Fibroblast of lung (primary cell): ENCODE measurements around the gene HNRNPA0. TPM values are rescaled to one million over a fixed set of nuclear protein-coding genes. Genes with fewer than 3 reads are reported as not detected.

ENCODE experiments used
- DNase-seq, 2 donors: peaks; one replicate each; pipeline versions ENCODE4 v3.0.0 to v3.0.0-alpha.2; 2010; ENCODE audit warnings: low read depth in 2 of 2
- H2AFZ ChIP-seq: 2 replicates; pipeline ENCODE4 v1.5.1; 2012; ENCODE audit warnings: low read length, control low read depth, inconsistent platforms
- H3K27ac ChIP-seq: 2 replicates; pipeline ENCODE4 v1.5.1; 2011; ENCODE audit warnings: low read length, control low read depth; ENCODE audit not compliant: insufficient read depth
- H3K27me3 ChIP-seq: 2 replicates; pipeline ENCODE4 v1.5.1; 2011; ENCODE audit warnings: mild to moderate bottlenecking, low read length; ENCODE audit not compliant: control insufficient read depth, insufficient read depth
- H3K36me3 ChIP-seq: 2 replicates; pipeline ENCODE4 v1.5.1; 2011; ENCODE audit warnings: low read length; ENCODE audit not compliant: control insufficient read depth, insufficient read depth
- H3K4me1 ChIP-seq: 2 replicates; pipeline ENCODE4 v1.5.1; 2011; ENCODE audit warnings: low read length; ENCODE audit not compliant: control insufficient read depth, insufficient read depth; ENCODE audit errors: extremely low read depth
- H3K4me2 ChIP-seq: 2 replicates; pipeline ENCODE4 v1.5.1; 2011; ENCODE audit warnings: low read length, control low read depth; ENCODE audit not compliant: insufficient read depth; ENCODE audit errors: extremely low read depth
- H3K4me3 ChIP-seq, 4 experiments: fragments of 200-600 bp in 1 of 4; sonication (generic) in 1 of 4; replicated peaks in 1 of 4; 2 replicates each; pipeline ENCODE4 v1.5.1; 2011 to 2016; ENCODE audit warnings: low read length in 4 of 4, low read depth in 3 of 4, mild to moderate bottlenecking in 3 of 4, control low read depth in 2 of 4, inconsistent platforms in 1 of 4, mixed read lengths in 1 of 4; ENCODE audit not compliant: insufficient read depth in 1 of 4; ENCODE audit errors: control extremely low read depth in 1 of 4
- H3K79me2 ChIP-seq: 2 replicates; pipeline ENCODE4 v1.5.1; 2012; ENCODE audit warnings: mild to moderate bottlenecking, low read length, inconsistent platforms; ENCODE audit not compliant: control insufficient read depth, insufficient read depth
- H3K9ac ChIP-seq: 2 replicates; pipeline ENCODE4 v1.5.1; 2011; ENCODE audit warnings: mild to moderate bottlenecking, low read length, control low read depth; ENCODE audit not compliant: insufficient read depth
- H3K9me3 ChIP-seq: 2 replicates; pipeline ENCODE4 v1.5.1; 2012; ENCODE audit warnings: low read depth, low read length; ENCODE audit not compliant: control insufficient read depth, insufficient read depth
- H4K20me1 ChIP-seq: 2 replicates; pipeline ENCODE4 v1.5.1; 2011; ENCODE audit warnings: low read length; ENCODE audit not compliant: control insufficient read depth, insufficient read depth; ENCODE audit errors: extremely low read depth
- EZH2 ChIP-seq: IDR thresholded peaks from 2 replicates; pipeline ENCODE4 v1.5.1; 2012; ENCODE audit warnings: low read length, control low read depth, mild to moderate bottlenecking; ENCODE audit errors: missing control alignments
- polyA plus RNA-seq, 2 donors: library from polyadenylated mRNA; depleted of rRNA in 1 of 2; stranded (reverse) in 1 of 2; unstranded in 1 of 2; fragments of >200 nt; gene quantifications; 2 replicates each; pipeline ENCODE4 v1.2.1, GENCODE V29; 2011 to 2012; ENCODE audit warnings: missing spikeins in 1 of 2
- total RNA-seq: library from RNA; depleted of rRNA; stranded (reverse); fragments of >200 nt; gene quantifications from 2 replicates; pipeline ENCODE4 v1.2.1, GENCODE V29; 2014
- TF ChIP-seq, protein P1 (sequence below), 2 donors: IDR thresholded peaks in 1 of 2; conservative IDR thresholded peaks in 1 of 2; 1 replicate in 1 of 2; 2 replicates in 1 of 2; pipeline ENCODE4 v1.5.1; 2011 to 2012; ENCODE audit warnings: low read length in 2 of 2, control low read depth in 1 of 2, inconsistent platforms in 1 of 2, low read depth in 1 of 2, mild to moderate bottlenecking in 1 of 2

Gene HNRNPA0
- total and polyA plus RNA-seq, 2 donors (not counting 1 experiment from before 2014, with no cell fraction given): 9.4 to 11.6 TPM

GRCh38 chr5:137735555-137736284 is 18.4 kb downstream of the HNRNPA0 start, which contains the start of gene KLHL3:
TSS of gene KLHL3 (minus strand) at chr5:137736089. CDS start at chr5:137735646, 443 bp downstream.
- Histone ChIP-seq H3K27ac (peak within 1 kb of the TSS; percentile 18), H2AFZ (peak within 1 kb of the TSS; percentile 99), H3K4me2 (peak within 1 kb of the TSS; percentile 93), H3K9me3 (no peaks in the 10 kb centered on the region), H3K4me1 (peaks cover 2% of the 10 kb centered on the region), H3K4me3 (peak within 1 kb of the TSS; percentile 37 to 80 (median 58)), H4K20me1 (no peaks in the 10 kb centered on the region), H3K9ac (peak within 1 kb of the TSS; percentile 10), H3K27me3 (no peaks in the 10 kb centered on the region), H3K36me3 (no peaks in the 10 kb centered on the region), H3K79me2 (no peaks in the 10 kb centered on the region)
- TF ChIP-seq, protein P1, sequence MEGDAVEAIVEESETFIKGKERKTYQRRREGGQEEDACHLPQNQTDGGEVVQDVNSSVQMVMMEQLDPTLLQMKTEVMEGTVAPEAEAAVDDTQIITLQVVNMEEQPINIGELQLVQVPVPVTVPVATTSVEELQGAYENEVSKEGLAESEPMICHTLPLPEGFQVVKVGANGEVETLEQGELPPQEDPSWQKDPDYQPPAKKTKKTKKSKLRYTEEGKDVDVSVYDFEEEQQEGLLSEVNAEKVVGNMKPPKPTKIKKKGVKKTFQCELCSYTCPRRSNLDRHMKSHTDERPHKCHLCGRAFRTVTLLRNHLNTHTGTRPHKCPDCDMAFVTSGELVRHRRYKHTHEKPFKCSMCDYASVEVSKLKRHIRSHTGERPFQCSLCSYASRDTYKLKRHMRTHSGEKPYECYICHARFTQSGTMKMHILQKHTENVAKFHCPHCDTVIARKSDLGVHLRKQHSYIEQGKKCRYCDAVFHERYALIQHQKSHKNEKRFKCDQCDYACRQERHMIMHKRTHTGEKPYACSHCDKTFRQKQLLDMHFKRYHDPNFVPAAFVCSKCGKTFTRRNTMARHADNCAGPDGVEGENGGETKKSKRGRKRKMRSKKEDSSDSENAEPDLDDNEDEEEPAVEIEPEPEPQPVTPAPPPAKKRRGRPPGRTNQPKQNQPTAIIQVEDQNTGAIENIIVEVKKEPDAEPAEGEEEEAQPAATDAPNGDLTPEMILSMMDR (conservative IDR thresholded peaks at IDR 0.05 in 1 of 2, IDR thresholded peaks at IDR 0.05 in 1 of 2; ENCODE audit: low read depth in 1 of 2, low read length in 2 of 2): peak in 1 of 2 donors; percentile 23
- TF ChIP-seq EZH2: no peak
- DNase-seq: peak; percentile 58 to 63

DNA sequence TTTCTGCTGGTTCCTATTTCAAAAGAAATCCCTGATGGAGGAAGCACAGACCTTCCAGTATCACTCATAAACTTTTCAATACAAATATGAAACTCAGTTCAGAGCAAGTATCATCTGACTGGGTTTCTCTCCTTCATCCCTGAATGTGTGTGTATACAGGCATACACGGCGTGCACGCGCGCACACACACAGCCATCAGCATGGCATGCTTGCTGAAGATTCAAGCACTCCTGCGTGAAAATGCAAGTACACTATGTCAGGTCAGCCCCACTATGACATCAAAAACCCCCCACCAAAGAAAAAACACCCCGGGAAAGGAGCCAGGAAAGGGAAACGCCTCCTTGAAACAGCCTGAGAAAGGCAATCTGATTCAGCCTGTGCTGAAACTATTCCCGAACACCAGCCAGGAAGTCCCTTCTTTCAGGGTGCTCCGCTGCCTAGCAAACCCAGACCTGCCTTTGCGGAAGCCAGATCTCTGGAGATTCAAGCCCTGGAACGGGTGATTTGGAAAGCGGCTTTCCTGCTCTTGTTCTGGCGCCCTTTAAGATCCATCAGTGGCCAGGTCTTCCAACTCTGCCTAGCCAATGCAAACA is 19.1 kb downstream of the HNRNPA0 start:
- Histone ChIP-seq H3K4me1 (peaks cover 2% of the 10 kb centered on the region), H3K36me3 (no peaks in the 10 kb centered on the region), H2AFZ (peak overlapping the region; percentile 99), H3K79me2 (no peaks in the 10 kb centered on the region), H3K9ac (no peak overlapping the region), H4K20me1 (no peaks in the 10 kb centered on the region), H3K9me3 (no peaks in the 10 kb centered on the region), H3K4me3 (peak overlapping the region; percentile 37 to 80 (median 58)), H3K27me3 (no peaks in the 10 kb centered on the region), H3K4me2 (peak overlapping the region; percentile 93), H3K27ac (peak overlapping the region; percentile 18)
- DNase-seq: peak; percentile 56 to 58
- no peak for TF ChIP-seq EZH2
- TF ChIP-seq, protein P1 (conservative IDR thresholded peaks at IDR 0.05 in 1 of 2, IDR thresholded peaks at IDR 0.05 in 1 of 2; ENCODE audit: low read depth in 1 of 2, low read length in 2 of 2): no peak

DNA sequence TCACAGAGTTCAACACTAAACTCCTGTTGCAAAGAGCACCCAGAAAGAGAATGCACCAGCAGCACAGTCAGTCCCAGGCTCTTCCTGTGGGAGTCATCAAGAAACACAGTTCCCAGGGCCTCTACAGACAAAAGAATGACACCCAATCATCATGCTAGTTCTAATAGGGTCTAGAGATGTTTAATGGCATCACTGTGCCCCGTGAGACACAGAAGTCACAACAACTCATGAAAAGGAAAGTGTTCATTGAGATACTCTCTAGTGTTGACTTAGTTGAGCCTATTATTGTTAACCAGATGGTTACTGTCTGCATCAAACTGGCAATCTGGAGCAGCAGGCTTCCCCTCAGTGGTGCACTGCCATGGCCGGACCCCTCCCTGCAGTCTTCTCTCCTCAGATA is 19.8 kb downstream of the HNRNPA0 start:
- Histone ChIP-seq H3K9ac (no peak overlapping the region), H3K36me3 (no peaks in the 10 kb centered on the region), H4K20me1 (no peaks in the 10 kb centered on the region), H3K4me1 (peaks cover 2% of the 10 kb centered on the region), H3K27ac (no peak overlapping the region), H3K27me3 (no peaks in the 10 kb centered on the region), H3K79me2 (no peaks in the 10 kb centered on the region), H3K4me2 (peak overlapping the region; percentile 93), H3K9me3 (no peaks in the 10 kb centered on the region), H3K4me3 (peak overlapping the region in 1 of 4 experiments; percentile 80), H2AFZ (no peak overlapping the region)
- DNase-seq: no peak
- no peak for TF ChIP-seq EZH2
- TF ChIP-seq, protein P1 (conservative IDR thresholded peaks at IDR 0.05 in 1 of 2, IDR thresholded peaks at IDR 0.05 in 1 of 2; ENCODE audit: low read depth in 1 of 2, low read length in 2 of 2): no peak
